Stimulated activated CD4-positive, alpha-beta T cell treated with anti-CD3 and anti-CD28 coated beads, Interleukin-2, amount 100 ng/mL, for 24 hours (primary cell): Measurements from ENCODE around the gene OCIAD1.
"Not testable (repeated sequence)": the region's sequence is repeated elsewhere in the genome, so short reads cannot be mapped to it uniquely, and the experiment has no call there.

ENCODE experiments used
- DNase-seq, 2 donors: peaks; one replicate each; pipeline ENCODE4 v3.0.0-alpha.2; 2020

Gene OCIAD1, protein sequence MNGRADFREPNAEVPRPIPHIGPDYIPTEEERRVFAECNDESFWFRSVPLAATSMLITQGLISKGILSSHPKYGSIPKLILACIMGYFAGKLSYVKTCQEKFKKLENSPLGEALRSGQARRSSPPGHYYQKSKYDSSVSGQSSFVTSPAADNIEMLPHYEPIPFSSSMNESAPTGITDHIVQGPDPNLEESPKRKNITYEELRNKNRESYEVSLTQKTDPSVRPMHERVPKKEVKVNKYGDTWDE

DNA sequence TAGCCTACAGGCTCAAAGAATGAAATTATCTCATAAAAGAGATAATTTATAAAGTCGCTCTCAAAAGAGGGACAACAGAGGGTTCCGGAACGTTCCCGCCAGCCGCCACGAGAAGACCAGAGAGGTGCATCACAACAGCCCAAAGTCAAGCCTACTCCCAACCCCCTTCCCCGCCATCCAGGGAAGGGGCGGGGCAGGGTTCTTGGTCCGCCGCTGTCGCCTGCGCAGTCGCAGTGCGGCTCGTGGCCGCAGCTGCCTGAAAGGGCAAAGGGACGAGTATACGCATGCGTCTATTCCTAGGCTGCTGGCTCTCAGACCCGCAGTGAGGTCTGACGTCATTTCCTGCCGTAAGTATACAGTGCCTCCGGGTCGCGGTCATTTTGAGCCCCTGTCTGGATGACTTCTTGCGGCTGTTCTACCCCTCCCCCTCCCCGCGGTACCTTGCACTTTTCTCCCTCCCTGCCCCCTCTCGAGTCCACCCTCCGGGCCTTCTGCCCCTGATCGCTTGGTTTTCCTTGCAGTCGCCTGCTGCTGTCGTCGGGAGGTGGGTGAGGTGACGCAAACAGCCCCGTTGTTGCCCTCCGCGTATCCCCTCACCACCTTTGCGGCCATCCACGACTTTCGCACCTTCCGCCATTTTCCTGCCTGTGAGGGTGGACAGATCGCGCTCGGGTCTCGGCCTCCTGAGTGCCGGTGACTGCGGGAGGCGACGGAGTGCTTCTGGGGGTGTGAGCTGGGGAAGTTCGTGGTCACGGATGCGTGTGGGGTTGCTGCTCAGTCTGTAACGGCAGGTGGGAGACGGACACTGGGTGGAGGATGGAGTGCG, at the start of gene OCIAD1:
TSS of gene OCIAD1 (plus strand) at position 383 of the 826 bp plus-strand sequence. CDS start 1,537 bp downstream, outside the sequence.
- peak; percentile 89 to 93 for DNase-seq

DNA sequence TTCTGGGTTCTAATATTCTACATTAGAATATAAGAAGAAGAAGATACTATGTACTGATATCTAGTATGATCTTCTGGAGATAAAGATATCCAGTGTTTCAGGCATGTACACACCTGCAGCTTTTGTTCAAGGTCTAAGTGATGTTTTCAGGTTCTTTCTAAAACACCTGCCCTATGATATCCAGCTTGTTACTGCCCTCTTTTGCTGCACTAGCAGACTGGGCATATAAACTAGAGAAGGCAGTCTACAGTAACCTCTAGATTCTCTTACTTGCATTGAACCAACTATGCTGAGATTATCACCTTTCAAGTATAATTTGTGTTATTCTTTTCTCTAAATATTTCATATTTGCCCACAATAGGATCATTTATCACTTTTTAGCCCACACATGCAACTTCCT, 48.9 kb upstream of the OCIAD1 start:
- no peak for DNase-seq

DNA sequence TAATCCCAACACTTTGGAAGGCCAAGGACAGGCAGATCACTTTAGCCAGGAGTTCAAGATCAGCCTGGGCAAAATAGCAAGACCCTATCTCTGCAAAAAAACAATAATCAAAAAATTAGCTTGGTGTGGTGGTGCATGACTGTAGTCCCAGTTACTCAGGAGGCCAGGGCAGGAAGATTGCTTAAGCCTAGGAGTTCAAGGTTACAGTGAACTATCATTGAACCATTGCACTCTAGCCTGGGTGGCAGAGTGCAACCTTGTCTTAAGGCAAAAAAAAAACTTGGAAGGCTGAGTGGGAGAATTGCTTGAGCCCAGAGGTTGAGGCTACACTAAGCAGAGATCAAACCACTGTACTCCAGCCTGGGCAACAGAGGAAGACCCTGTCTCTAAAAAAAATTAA, 45.6 kb upstream of the OCIAD1 start:
- no peak for DNase-seq

DNA sequence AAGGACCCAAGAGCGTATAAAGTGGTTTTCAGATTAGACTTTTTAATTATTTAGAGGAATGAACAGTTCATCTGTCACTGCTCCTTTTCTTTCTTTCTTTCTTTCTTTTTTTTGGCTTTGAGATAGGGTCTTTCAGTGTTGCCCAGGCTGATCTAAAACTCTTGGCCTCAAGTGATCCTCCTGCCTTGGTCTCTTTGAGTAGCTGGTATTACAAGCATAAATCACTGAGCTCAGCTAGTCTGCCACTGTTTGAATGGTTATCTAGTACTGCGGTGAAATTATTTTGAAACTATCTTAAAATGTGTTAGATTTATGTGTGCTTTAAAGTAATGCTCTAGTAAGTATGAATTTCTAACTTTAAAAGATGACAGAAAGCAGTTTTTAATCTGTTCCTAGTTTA, 44.3 kb upstream of the OCIAD1 start:
- no peak for DNase-seq

DNA sequence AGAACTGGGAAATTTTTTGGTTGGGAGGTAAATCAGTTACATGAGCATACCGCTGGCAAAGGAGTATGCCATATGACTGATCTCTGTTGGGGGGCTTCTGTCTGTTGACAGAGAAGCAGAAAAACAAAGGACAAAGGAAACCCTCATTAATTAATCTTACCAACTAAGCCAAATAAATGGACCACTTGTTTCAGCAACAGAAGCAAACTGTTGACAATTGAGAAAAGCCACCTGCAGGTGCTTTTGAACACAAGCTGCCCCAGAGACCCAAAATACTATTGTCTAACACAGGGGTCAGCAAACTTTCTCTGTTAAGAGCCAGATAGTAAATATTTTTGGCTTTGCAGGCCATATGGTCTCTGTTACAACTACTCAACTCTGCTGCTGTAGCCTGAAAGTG, 43.8 kb upstream of the OCIAD1 start:
- DNase-seq = no peak

DNA sequence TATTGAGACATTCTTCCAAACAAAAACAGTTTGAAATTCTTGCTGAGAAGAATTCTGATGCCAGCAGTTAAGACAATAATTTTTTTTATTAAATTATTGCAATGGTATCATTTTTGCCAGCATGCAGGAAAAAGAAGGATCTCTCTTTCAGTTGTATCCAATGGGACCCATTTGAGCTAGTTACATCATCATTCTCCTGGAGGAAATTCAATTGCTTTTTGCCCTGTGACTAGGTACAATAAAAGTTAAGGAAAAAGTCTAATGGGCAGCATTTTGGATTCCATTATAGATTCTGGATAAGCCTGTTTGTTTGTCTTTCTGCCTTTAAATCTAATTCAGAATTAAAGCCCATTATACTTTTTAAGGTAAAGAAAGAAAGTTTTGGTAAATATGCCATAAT, 40.3 kb upstream of the OCIAD1 start:
- no peak for DNase-seq

DNA sequence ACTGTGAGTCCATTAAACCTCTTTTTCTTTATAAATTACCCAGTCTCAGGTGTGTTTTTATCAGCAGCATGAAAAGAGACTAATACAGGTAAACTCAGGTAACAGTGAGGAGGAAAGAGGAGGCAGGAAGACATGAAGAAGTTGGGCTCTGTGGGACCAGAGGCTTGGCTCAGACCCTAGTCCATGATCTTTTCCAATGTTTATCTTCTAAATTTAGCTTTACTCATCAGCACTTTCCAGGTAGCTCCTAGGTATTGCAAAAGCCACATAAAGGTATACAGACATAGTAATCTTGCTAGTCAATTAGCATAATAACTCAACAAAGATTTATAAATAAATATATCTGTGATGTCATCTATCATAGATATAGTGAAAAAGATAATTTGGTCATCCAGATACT, 39.6 kb upstream of the OCIAD1 start:
- DNase-seq = no peak

DNA sequence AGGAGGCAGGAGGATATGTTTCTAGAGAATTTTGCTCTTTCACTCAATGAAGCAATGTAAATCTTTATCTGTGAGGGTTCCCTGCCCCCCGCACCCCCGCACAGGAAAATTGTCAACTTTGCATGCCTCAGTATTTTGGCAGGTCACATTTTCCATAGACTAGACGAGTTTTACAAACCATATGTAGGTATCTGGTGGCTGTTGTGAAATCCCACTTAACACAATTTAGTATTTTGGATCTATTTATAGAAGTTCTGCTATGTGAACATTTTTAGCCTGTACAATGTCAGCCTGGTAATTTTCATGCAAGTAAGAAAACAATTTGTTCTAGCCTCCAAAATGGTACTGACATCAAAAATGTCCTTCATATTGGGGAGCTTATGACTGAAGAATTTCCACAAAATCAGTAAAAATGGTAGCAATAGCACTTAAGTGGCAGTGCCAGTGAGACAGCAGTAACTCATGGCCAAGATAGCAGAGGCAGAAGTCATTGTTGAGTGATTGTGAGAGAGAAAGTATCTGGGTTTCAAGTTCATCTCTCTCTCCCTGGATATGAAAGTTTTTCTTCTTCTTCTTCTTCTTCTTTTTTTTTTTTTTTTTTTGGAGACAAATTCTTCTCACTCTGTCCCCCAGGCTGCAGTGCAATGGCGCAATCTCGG, 38.4 kb upstream of the OCIAD1 start:
- peak in 1 of 2 donors; percentile 16 for DNase-seq

DNA sequence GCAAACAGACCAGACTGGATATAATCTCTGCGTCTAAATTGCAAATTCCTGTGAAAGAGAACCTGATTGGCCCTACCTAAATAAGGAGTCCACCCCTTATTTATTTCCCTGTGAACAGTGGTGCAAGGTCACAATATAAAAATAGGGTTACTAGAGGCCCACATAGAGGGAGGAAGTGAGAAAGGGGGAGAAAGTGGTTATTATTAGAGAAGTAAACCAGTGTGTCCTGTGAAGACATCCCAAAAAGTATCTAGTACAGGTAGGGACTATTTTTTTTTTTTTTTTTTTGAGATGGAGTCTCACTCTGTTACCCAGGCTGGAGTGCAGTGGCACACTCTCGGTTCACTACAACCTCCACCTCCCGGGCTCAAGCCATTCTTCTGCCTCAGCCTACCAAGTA, 35.8 kb upstream of the OCIAD1 start:
- no peak for DNase-seq

DNA sequence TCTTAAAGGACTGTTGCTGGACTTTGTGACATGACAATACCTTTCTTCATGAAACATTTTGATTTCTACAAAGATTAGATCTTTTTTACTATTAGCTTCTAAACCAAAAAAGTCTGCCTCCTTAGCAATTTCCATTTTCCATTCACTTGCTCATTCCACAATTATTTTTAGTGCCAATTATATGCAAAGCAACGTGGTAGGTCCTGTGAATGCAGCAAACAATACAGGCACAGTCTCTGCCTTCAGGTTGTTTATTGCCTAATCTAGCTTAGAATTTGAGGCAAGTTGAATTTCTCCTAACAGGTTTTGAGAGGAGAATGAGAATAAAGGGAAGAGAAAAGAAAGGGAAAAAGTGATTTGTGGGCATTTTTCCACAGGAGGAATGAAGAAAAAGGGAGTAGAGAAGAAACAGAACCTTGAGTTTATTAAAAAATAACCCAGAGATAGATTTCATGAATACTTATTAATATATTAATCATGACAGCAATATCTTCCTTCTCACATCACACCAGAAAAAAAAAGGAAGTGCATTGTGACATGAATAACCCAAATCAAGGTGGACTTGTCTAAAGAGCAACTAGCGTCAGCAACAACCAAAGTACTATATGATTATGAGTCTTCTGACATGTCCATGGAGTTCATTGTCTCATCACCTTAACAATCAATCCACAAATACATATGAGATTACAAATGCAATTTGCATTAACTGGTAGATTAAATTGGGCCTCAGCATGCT, 34.5 kb upstream of the OCIAD1 start:
- no peak for DNase-seq

DNA sequence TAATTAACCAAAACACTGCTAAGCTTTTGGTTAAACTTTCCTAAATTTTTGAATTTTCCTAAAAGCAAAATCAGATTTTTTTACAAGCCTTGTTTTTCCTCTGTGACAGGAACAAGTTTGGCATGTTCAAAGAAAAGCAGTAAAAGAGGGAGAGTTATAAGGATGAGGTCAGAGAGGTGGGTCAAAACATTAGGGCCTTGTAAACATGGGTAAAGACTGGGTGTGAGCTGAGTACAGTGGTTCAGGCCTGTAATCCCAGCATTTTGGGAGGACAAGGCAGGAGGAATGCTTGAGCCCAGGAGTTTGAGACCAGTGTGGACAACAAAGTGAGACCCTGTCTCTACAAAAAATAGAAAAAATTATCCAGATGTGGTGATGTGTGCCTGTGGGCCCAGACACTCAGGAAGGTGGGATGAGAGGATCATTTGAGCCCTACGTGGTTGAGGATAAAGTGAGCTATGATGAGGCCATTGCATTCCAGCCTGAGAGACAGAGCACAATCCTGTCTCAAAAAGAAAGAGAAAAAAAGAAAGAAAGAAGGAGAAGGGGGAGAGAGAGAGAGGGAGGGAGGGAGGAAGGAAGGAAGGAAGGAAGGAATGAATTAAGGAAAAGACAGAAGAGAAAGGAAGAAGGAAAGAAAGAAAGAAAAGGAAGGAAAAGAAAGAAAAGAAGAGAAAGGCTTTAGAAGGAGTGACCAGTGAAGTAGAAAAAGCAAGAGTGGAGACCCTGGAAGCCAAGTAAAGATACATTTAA, 33.8 kb upstream of the OCIAD1 start:
- no peak for DNase-seq

DNA sequence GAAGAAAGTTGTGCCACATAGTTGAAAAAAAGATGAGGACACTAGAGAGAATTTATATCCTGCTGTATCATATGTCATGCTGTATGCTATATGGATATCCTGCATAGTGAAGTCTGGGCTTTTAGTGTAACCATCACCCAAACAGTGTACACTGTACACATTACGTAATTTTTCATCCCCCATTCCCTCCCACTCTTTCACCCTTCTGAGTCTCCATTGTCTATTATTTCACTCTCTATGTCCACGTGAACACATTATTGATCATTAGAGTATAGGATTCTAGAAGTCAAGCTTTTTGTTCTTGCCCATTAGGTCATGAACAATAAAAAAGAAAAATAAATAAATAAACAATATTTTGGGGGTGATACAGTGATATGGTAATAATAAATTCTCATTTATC, 32.8 kb upstream of the OCIAD1 start:
- DNase-seq = no peak

DNA sequence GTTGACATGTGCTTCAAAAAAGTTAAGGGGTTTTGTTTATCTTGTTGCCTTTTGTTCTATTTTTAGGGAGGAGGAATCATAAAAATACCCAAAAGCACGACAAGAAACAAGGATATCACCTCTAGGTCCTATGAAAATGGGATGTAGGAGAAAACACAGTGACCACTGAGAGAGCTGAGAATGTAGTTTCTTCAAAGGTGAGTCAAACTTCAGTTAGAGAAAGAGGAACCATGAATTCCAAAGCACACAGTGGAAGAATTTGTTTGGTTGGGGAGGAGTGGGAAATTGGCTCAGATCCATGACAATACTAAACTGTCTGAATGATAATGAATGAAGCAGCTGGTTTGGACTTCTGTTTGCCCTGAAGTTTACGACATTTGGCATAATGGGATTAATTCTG, 31.7 kb upstream of the OCIAD1 start:
- DNase-seq = no peak

DNA sequence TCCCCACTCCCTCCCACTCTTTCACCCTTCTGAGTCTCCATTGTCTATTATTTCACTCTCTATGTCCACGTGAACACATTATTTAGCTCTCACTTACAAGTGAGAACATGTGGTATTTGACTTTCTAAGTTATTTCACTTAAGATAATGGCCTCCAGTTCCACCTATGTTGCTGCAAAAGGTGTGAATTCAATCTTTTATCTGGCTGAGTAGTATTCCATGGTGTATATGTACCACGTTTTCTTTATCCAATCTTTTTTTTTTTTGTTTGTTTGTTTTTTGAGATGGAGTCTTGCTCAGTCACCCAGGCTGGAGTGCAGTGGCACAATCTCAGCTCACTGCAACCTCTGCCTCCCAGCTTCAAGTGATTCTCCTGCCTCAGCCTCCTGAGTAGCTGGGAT, 30.7 kb upstream of the OCIAD1 start:
- DNase-seq = not testable (repeated sequence)

DNA sequence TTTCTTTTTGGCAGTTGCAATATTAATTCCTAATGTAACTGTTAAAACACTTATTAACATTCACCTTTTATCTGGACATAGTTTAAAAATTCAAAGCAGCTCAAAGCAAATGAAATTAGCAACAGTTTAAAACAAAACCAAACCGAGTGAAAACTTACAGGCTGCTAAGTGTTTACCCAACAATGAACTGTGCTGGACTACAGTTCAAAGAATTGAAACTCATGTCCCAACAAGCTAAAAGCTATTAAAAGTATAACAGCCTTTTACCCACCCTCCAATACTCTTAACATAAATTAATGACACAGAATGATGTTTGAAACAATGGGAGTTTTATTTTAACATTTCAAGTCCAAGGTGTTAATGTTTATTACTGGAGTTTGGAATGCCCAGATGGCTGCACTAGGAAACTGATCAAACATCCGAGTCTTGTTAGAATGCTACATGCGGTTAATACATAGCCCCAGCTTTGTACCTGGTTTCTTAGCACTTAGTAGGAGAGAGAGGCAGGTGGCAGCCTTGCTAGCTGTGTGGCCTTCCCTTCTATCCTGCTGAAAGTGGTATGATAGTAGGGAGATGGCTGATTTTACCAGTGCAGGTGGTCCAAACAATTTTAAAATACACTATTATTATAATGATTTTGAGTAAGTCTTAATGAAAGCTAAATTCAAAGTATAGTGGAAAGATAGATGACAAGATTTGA, 29.7 kb upstream of the OCIAD1 start:
- DNase-seq = no peak

DNA sequence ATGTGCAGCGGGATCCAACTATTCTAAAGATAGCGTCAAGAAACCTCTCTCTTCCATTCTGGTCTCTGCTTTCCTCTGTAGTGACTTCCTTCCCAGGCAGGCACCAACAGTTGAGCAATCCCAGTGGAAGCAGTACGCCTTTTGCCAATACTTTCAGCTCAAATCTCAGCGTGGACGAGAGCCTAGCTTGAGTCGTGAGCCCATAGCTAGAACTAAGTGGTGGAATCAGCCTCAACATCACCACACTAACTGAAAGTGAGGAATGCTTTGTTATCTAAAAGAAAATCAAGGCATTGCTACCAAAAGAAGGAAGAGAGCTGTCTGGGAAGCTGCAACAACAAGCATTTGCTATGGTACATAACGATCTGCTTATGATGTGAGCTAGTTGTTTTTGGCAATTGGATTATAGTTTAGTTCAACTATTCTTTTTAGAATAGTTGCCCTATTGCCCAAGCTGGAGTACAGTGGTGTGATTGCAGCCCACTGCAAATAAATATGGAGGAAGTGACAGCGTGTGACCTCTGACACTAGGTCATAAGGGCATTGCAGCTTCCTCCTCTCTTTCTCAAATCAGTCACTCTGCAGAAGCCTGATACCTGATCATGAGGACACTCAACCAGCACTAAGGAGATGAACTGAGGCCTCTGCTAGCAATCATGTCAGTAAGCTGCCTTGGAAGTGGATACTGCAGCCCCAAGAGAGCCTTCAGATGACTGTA, 26.1 kb upstream of the OCIAD1 start:
- no peak for DNase-seq

DNA sequence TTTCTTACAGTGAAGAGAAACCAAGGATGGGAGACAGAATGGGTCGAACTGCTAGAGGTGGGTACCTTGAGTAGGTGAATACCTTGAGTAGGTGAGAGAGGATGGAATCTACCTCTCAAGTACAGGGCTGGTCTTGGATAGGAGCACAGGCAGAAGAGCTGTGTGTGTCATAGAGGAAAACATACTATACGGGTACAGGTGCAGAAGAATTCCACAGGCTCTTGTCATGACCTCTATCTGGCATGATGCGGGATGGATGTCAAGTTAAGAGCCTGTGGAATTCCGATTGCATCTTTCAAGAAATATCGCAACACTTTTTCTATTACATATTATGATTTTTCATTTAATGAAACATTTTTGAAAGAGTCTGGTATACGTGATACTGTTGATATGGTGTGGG, 18.0 kb upstream of the OCIAD1 start:
- no peak for DNase-seq

DNA sequence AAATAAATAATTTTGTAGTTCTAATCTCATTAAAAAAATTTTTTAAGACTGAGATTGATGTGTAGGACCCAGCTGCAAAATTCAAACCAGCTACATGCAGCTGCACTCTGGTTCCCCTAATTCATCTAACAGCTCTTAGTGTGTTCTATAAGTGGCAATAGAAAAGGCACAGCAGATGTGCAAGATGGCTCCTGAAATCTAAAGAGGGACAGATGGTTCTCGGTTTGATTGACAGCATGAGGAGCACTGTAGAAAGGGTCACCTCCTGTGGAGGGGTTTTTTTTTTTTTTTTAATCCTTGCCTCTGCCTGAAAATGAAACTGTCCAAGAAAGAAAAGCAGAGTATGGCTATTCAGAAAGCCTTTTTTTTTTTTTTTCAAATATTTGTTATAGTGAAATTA, 16.9 kb upstream of the OCIAD1 start:
- DNase-seq = no peak

DNA sequence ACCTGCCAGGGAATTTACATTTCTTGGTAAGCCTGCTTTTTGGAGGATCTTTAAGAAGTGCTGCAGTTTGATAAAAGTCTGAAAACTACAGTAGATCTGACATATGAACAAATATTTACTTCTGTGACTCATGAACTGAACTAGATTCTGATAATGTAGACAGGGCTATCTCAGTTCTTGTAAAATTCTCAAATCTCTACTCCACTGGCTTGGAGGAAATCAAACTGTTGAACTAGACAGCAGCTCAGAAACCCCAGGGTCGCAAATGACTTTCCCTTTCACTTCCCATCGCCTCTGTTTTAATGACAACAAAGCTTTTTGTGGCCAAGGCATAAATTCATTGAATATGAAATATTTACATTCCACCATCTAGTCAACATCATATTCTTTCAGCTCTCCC, 15.4 kb upstream of the OCIAD1 start:
- DNase-seq = no peak

DNA sequence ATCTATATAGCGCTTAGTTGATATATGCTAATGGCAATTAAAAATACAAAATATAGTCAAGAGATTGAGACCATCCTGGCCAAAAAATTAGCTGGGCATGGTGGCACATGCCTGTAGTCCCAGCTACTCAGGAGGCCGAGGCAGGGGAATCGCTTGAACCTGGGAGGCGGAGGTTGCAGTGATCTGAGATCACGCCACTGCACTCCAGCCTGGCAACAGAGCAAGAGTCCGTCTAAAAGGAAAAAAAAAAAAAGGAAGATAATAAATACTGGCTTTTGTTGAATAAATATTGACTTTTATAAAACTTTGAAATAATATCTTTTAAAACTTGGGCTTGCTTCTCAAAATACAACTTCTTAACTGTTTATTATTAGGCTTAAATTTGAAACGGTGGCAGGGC, 14.6 kb upstream of the OCIAD1 start:
- not testable (repeated sequence) for DNase-seq

DNA sequence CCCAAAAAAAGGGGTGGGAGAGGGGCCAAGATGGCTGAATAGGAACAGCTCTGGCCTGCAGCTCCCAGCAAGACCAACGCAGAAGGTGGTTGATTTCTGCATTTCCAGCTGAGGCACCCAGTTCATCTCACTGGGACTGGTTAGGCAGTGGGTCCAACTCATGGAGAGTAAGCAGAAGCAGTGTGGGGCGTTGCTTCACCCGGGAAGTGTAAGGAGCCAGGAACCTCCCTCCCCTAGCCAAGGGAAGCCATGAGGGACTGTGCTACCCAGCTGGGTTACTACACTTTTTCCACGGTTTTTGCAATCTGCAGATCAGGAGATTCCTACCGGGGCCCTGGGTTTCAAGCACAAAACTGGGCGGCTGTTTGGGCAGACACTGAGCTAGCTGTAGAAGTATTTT, 13.9 kb upstream of the OCIAD1 start:
- DNase-seq = no peak
